HG02943 (cell line): ENCODE results near the gene SLC30A1.

Source experiments
- ATAC-seq: cut with Tn5 transposase; IDR thresholded peaks from one replicate; pipeline ENCODE4 v1.9.1; 2021; ENCODE audit warnings: mild to moderate bottlenecking, low read depth, moderate library complexity; ENCODE audit not compliant: unreplicated experiment

The SLC30A1 gene

DNA sequence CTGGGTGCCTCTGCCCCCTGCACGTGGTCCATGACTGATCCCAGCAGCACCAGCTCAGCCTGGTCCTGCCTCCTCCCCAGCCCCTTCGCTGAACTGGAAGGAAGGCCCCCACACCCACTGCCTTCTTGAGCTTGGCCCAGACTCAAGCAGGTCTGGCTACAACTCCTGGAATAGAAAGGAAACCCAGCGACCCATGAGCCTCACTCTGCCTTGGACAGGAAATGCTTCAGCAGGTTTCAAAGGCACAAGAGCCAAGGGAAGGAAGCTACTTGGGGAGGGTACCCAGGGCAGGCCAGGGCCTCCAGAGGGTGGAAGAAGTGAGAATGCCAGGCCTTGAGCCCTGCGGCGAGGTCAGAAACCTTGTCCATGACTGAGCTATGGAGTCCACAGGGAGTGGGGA lies 51.1 kb downstream of the SLC30A1 start:
- ATAC-seq = no peak

- peak; percentile 58 for ATAC-seq
Measured at GRCh38 chr1:211527006-211527405, 52.0 kb downstream of the SLC30A1 start.

- ATAC-seq = no peak
Measured at GRCh38 chr1:211526101-211526500, 52.9 kb downstream of the SLC30A1 start.

DNA sequence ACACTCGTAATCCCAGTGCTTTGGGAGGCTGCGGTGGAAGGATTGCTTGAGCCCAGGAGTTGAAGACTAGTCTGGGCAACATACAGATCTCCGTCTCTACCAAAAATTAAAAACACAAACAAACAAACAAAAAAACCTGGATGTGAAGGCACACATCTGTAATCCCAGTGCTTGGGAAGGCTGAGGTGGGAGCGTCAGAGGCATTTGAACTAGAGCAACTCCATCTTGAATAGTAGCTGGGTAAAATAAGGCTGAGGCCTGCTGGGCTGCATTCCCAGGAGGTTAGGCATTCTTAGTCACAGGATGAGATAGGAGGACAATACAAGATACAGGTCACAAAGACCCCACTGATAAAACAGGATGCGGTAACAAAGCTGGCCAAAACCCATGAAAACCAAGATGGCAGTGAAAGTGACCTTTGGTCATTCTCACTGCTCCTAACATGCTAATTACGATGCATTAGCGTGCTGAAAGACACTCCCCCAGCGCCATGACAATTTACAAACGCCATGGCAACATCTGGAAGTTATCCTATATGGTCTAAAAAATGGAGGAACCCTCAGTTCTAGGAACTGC lies 53.8 kb downstream of the SLC30A1 start:
- no peak for ATAC-seq

DNA sequence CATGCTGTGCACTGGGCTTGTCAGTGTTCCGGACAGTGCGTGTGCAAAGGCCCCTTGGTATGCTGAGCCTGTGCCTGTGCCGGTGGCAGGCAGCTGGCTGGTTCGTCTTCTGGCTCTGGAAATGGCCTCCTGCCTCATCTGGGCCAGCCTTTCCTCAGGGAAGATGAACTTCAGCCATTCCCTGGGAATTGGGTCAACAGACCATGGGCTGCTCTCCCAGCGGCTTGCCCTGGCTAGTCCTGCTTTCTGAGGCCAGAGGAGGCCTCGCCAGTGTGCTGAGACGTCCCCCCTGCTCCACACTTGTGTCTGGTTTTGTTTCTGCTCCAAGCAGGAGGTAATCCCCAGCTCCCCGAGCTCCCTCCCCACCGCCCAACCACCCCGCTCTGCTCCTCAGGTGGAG lies 54.4 kb downstream of the SLC30A1 start:
- no peak for ATAC-seq

DNA sequence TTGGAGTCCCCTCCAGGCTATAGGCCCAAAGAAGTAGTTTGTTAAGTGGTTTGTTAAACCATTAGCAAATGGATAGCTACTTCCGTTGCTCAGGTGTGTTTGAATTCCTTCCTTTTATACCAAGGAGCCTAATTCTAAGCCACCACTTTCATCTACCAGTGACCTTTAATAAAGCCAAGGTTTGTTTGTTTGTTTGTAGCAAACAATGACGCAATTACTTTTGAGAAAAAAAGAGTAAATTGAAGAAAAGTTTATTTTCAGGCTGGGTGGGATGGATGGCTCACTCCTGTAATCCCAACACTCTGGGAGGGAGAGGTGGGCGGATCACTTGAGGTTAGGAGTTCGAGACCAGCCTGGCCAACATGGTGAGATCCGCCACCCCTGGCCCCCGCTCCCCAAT lies 56.2 kb downstream of the SLC30A1 start:
- no peak for ATAC-seq
